ACC112 (cell line): ENCODE measurements around the gene HUWE1.
A peak's percentile ranks its signal among the peaks of the same experiment; 100 is the strongest.
"Not testable (repeated sequence)": the region's sequence is repeated elsewhere in the genome, so short reads cannot be mapped to it uniquely, and the experiment has no call there.

Experiments
- H2AFZ ChIP-seq: fragments of 200-600 bp; sonication (generic); one replicate; pipeline ENCODE4 v1.6.0; 2017; ENCODE audit warnings: antibody characterized with exemption, low read length; ENCODE audit not compliant: unreplicated experiment
- H3K27ac ChIP-seq: fragments of 200-600 bp; sonication (generic); 2 replicates; pipeline ENCODE4 v1.5.1; 2014; ENCODE audit warnings: low read depth, mild to moderate bottlenecking, antibody characterized with exemption, low read length, moderate library complexity
- H3K27me3 ChIP-seq: fragments of 200-600 bp; sonication (generic); 2 replicates; pipeline ENCODE4 v1.6.1; 2014; ENCODE audit warnings: mild to moderate bottlenecking, antibody characterized with exemption, low read length, moderate library complexity, mixed read lengths; ENCODE audit not compliant: insufficient read depth
- H3K36me3 ChIP-seq: fragments of 200-600 bp; sonication (generic); 2 replicates; pipeline ENCODE4 v1.6.1; 2016; ENCODE audit warnings: mild to moderate bottlenecking, antibody characterized with exemption, low read length, moderate library complexity, mixed read lengths; ENCODE audit not compliant: insufficient read depth
- H3K4me1 ChIP-seq: fragments of 200-600 bp; sonication (generic); one replicate; pipeline ENCODE4 v1.6.1; 2016; ENCODE audit warnings: low read length, mixed read lengths; ENCODE audit not compliant: insufficient read depth, unreplicated experiment, control insufficient read depth
- H3K4me3 ChIP-seq: fragments of 200-600 bp; sonication (generic); 2 replicates; pipeline ENCODE4 v1.5.1; 2014; ENCODE audit warnings: mild to moderate bottlenecking, low read depth, low read length
- H3K79me2 ChIP-seq: fragments of 200-600 bp; sonication (generic); one replicate; pipeline ENCODE4 v1.6.0; 2016; ENCODE audit warnings: low read length; ENCODE audit not compliant: control insufficient read depth, unreplicated experiment, insufficient read depth

Gene HUWE1

DNA sequence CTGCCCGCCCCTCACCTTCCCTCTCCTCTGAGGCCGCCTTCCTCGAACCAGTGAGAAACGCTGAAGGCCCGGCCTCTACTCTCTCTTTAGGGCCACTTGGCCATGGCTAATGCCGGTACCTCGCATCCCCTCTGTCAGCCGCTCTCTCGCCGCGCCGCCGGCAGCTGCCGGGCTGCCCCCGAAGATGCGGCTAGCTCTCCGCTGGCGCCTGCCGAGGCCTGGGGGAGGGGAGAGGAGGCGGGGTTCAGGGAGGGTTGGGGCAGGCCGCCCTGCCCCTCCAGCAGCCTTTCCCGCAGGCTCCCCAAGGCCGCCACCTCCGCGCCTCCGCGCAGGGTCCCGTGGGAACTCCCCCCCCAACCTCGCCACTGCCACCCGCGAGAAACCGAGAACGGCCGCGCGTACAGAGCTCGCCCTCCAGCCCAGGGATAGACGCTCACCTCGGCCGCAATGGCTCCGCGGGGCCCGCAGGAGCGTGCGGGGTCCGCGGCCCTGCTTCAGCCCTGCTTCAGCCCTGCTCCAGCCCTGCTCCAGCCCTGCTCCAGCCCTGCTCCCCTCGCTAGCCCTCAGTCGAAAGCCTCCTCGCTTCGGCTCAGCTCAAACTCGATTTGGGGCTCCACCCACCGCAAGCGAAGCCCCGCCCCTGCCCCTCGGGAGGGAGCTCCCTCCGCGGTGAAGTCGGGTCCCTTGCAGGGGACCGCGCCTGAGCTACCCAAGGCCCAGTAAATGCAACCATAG is at the start of gene HUWE1:
Gene HUWE1, minus strand, starts transcription at position 569 of the 735 bp plus-strand sequence. CDS start 32,612 bp downstream, outside the sequence.
- Histone ChIP-seq H3K4me1 (peaks cover 10% of the 10 kb centered on the region), H2AFZ (peak within 1 kb of the TSS; percentile 78), H3K79me2 (peaks cover 40% of the 10 kb centered on the region), H3K4me3 (peak within 1 kb of the TSS; percentile 96), H3K27ac (peak within 1 kb of the TSS; percentile 97; the same call in 1 of the 2 replicates), H3K27me3 (no peaks in the 10 kb centered on the region), H3K36me3 (no peaks in the 10 kb centered on the region)

- Histone ChIP-seq H3K36me3 (no peaks in the 10 kb centered on the region), H3K79me2 (no peaks in the 10 kb centered on the region), H3K4me3 (no peak overlapping the region), H3K27ac (no peak overlapping the region), H3K4me1 (no peaks in the 10 kb centered on the region), H3K27me3 (no peaks in the 10 kb centered on the region), H2AFZ (no peak overlapping the region)
Measured at GRCh38 chrX:53732797-53733196, 46.3 kb upstream of the HUWE1 start.

GRCh38 chrX:53729751-53730150 is 43.2 kb upstream of the HUWE1 start:
- Histone ChIP-seq H3K79me2 (no peaks in the 10 kb centered on the region), H2AFZ (no peak overlapping the region), H3K4me3 (no peak overlapping the region), H3K27ac (no peak overlapping the region), H3K27me3 (no peaks in the 10 kb centered on the region), H3K36me3 (no peaks in the 10 kb centered on the region), H3K4me1 (peaks cover 5% of the 10 kb centered on the region)

DNA sequence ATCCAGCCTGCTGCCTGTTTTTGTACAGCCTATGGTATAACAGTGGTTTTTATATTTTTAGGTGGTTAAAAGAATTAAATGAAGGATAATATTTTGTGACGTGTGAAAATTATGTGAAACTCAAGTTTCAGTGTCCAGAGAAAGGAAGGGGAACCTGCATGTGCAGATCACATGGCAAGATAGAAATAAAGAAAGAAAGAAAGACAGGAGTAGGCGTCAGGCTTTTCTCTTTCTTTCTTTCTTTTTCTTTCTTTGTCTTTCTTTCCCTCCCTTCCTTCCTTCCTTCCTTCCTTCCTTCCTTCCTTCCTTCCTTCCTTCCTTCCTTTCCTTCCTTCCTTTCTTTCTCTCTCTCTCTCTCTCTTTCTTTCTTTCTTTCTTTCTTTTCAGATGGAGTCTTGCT is 42.0 kb upstream of the HUWE1 start:
- Histone ChIP-seq H3K4me3 (no peak overlapping the region), H3K36me3 (no peaks in the 10 kb centered on the region), H3K27ac (no peak overlapping the region), H3K4me1 (peaks cover 5% of the 10 kb centered on the region), H3K27me3 (no peaks in the 10 kb centered on the region), H3K79me2 (no peaks in the 10 kb centered on the region), H2AFZ (no peak overlapping the region)

DNA sequence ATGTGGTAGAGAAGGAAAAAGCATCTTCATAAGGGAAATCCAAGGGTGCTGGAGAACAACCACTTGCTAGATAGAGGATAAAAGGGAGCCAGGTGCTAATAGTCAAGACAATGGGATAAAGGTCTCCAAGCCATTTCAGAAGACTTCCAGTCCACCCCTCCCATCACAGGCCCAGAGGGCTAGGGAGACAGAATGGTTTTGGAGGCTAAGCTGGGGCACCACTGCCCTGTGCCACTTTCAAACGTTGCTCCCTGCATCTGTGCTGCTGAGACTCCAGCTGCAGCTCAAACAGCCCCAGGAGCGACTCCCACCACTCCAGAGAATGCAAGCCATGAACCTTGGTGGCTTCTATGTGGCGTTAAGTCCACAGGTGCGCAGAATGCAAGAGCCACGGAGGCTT is 38.4 kb upstream of the HUWE1 start:
- H3K27ac ChIP-seq: no peak overlapping the region
- no peaks in the 10 kb centered on the region for H3K79me2 ChIP-seq
- no peak overlapping the region for H2AFZ ChIP-seq
- H3K4me3 ChIP-seq: no peak overlapping the region
- H3K27me3 ChIP-seq: no peaks in the 10 kb centered on the region
- H3K36me3 ChIP-seq: no peaks in the 10 kb centered on the region
- peaks cover 5% of the 10 kb centered on the region for H3K4me1 ChIP-seq

DNA sequence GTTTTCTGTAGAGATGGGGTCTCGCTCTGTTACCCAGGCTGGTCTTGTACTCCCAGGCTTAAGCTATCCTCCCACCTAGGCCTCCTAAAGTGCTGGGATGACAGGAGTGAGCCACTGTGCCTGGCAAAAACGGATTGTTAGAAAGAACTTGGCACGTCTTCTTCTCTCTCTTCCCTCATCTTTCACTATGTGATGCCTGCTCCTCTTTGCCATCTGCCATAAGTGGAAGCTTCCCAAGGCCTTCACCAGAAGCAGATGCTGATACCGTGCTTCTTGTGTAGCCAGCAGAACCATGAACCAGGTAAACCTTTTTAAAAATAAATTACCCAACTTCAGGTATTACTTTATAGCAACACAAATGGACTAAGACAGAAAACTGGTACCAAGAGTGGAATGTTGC is 36.9 kb upstream of the HUWE1 start:
- Histone ChIP-seq H3K36me3 (no peaks in the 10 kb centered on the region), H3K27me3 (no peaks in the 10 kb centered on the region), H2AFZ (no peak overlapping the region), H3K4me3 (no peak overlapping the region), H3K4me1 (peaks cover 5% of the 10 kb centered on the region), H3K27ac (no peak overlapping the region), H3K79me2 (no peaks in the 10 kb centered on the region)

DNA sequence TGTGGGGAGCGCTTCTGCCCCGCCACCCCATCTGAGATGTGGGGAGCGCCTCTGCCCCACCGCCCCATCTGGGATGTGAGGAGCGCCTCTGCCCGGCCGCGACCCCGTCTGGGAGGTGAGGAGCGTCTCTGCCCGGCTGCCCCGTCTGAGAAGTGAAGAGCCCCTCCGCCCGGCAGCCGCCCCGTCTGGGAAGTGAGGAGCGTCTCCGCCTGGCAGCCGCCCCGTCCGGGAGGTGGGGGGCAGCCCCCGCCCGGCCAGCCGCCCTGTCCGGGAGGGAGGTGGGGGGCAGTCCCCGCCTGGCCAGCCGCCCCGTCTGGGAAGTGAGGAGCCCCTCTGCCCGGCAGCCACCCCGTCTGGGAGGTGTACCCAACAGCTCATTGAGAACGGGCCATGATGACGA is 35.1 kb upstream of the HUWE1 start:
- not testable (repeated sequence) for H3K27me3 ChIP-seq, H3K4me1 ChIP-seq

GRCh38 chrX:53719666-53720065 is 33.1 kb upstream of the HUWE1 start:
- H3K27me3 ChIP-seq, H3K4me3 ChIP-seq, H2AFZ ChIP-seq, H3K27ac ChIP-seq, H3K36me3 ChIP-seq, H3K79me2 ChIP-seq: not testable (repeated sequence)
- H3K4me1 ChIP-seq: peaks cover 24% of the 10 kb centered on the region

More for the DNA sequence above, 35.1 kb upstream of the HUWE1 start:
- H3K27ac ChIP-seq, H3K79me2 ChIP-seq, H2AFZ ChIP-seq, H3K4me3 ChIP-seq, H3K36me3 ChIP-seq: not testable (repeated sequence)

DNA sequence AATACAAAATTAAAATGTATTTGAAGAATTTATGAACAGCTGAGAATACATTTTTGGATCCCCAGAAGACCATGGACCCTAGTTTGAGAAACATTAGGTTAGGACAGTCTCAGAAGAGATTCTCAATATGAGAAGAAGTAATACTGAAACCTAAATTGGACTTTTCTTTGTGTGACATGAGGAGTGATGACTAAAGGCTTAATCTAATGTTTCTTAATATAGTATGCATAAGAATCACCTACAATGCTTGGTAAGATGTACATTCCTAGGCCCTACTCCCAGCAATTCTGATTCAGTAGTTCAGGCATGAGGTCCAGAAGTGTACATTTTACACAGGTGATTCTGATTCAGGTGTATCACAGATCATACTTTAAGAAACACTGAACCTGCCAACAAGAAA is 31.6 kb upstream of the HUWE1 start:
- Histone ChIP-seq H3K27me3 (no peaks in the 10 kb centered on the region), H3K79me2 (no peaks in the 10 kb centered on the region), H3K36me3 (no peaks in the 10 kb centered on the region), H3K4me3 (no peak overlapping the region), H3K4me1 (peaks cover 30% of the 10 kb centered on the region), H2AFZ (no peak overlapping the region), H3K27ac (no peak overlapping the region)

DNA sequence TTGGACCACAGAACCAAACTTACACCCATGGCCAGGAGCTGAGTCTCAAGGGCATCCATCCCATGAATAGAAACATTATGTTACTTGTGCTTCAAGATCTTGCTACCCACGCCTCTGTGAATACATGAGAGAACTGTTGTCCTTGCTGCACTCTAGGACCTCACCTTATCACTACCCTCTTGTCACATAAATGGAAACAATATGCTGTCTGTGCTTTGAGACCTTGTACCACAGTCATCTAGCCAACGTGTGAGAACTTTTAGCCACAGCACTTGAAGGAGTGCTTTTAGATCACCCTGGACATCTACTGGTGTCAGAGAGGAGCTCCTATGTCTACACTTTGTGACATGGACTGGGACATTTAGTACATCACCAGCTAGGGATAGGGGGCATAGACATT is 30.7 kb upstream of the HUWE1 start:
- Histone ChIP-seq H3K36me3 (no peaks in the 10 kb centered on the region), H3K79me2 (no peaks in the 10 kb centered on the region), H3K27ac (no peak overlapping the region), H2AFZ (no peak overlapping the region), H3K27me3 (no peaks in the 10 kb centered on the region), H3K4me1 (peaks cover 30% of the 10 kb centered on the region), H3K4me3 (no peak overlapping the region)

GRCh38 chrX:53716328-53717088 is 30.0 kb upstream of the HUWE1 start:
- peaks cover 30% of the 10 kb centered on the region for H3K4me1 ChIP-seq
- no peak overlapping the region for H3K27ac ChIP-seq
- H3K36me3 ChIP-seq: no peaks in the 10 kb centered on the region
- H3K4me3 ChIP-seq: no peak overlapping the region
- no peaks in the 10 kb centered on the region for H3K27me3 ChIP-seq
- no peaks in the 10 kb centered on the region for H3K79me2 ChIP-seq
- no peak overlapping the region for H2AFZ ChIP-seq
